Activated CD4-positive, alpha-beta T cell treated with anti-CD3 and anti-CD28 coated beads for 24 hours (primary cell): ENCODE data around the gene TMEM244.
"Not testable (repeated sequence)": the region's sequence is repeated elsewhere in the genome, so short reads cannot be mapped to it uniquely, and the experiment has no call there.

Experiments
- DNase-seq, 2 donors: peaks; one replicate each; pipeline ENCODE4 v3.0.0-alpha.2; 2020; ENCODE audit warnings: low read depth in 2 of 2

The TMEM244 gene, protein sequence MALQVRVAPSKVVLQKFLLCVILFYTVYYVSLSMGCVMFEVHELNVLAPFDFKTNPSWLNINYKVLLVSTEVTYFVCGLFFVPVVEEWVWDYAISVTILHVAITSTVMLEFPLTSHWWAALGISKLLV

DNA sequence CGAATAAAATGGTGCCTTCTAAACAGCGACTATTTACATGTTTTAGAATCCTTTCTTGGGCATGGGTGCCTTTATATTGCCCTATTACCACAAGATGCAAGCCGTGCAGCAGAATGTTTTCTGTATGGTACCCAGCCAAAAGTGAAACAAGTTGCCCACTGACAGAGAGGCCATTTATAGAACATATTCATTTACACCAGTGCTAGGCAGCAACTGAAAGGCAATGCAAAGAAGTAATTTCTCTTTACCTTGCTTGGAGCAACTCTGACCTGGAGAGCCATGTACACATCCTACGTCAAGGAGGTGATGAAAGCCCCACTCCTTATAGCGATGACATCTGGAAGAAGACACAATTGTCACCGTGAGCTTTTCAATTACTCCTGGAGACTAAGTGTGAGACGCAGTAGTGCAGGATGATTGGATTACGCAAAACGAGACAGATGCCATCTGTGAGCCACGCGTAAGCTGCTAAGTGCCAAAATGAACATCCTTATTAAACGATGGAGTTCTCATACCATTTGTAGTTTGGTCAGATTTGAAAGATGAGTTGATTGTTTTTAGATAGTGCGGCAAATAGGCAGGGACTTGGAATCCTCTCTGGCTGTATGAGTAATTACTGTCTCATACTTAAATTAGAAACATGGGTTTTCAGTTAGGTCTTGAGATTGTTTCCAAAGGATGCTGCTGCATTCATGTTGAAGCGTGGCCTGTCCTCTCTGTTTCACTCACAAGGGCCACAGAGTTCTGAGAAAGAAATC is at the start of gene TMEM244:
TMEM244 (minus strand) TSS at position 408 of the 758 bp plus-strand sequence; CDS start at position 281, 127 bp downstream.
- no peak for DNase-seq

DNA sequence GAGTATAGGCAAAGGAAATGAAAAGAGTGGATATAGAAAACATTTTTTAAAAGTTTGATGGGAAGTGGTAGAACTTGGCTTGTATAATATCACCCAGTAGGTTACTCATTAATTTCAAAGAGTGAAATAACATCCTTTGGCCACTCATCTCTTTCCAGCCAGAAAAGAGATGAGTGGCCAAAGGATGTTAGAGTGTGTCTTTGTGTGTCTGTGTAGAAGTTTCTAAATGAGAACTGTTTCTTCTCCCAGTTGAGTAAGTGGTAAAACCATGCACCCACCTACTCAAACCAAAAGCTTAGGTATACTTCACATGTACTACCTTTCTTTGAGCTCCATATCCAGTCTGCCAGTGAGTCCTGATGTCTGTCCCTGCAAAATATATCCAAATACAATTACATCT is 47.7 kb upstream of the TMEM244 start:
- DNase-seq, result no peak

- no peak for DNase-seq
Observed at GRCh38 chr6:129908356-129908755, 47.2 kb upstream of the TMEM244 start.

DNA sequence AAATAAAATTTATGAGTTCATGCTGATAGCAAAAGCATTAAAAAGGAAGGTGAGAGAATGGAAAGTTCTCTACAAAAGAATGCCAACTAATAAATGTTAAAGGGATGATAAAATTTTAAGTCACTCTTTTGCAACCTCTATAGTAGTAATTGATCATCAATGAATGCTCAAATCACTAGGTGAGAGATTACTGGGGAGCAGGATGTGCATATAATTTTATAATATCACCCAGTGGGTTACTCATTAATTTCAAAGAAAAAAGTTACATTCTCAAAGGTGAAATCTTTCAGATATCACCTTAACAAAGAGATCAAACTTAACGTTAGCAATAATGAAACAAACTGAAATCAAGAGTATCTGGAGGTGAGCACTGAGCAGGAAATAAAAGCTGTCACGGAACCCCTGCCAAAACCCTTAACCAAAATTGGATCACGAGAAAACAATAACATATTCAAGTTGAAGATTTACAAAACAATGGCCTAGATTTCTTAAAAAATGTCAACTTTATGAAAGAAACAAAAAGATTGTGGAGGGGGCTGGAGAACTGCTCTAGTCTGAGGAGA is 45.5 kb upstream of the TMEM244 start:
- no peak for DNase-seq

GRCh38 chr6:129903082-129903481 is 42.0 kb upstream of the TMEM244 start:
- DNase-seq, result no peak

DNA sequence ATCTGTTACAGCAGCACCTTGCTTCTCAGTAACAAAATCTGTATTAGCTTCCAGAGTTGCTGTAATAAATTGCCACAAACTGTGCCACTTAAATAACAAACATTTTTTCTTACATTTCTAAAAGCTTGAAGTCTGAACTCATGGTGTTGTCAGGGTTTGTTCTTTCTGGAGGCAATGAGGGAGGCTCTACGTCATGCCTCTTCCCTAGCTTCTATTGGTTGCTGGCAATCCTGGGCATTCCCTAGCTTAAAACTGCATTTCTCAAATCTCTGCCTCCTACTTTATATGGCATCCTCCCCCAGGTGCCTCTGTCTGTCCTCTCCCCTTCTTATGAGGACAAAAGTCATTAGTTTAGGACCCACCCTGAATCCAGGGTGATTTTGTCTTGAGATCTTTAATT is 41.6 kb upstream of the TMEM244 start:
- DNase-seq, result no peak

DNA sequence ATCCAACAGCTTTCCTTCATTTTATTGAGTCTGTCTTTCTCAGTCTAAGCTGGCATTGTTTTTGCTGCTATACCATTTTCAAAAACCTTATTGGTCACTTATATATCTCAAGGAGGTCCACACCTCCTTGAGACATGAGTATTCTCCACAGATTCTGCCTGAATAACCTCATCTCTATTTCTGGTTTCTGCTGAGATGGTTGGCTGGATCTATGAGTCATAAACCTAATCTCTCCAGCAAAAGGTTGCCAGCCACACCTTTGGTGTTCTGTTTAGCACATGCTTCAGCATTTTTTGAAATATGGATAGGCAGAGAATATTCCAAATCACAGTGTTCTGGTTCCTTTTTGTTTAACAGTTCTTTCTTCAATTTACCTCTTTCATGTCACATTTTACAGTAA is 40.8 kb upstream of the TMEM244 start:
- DNase-seq, result no peak

DNA sequence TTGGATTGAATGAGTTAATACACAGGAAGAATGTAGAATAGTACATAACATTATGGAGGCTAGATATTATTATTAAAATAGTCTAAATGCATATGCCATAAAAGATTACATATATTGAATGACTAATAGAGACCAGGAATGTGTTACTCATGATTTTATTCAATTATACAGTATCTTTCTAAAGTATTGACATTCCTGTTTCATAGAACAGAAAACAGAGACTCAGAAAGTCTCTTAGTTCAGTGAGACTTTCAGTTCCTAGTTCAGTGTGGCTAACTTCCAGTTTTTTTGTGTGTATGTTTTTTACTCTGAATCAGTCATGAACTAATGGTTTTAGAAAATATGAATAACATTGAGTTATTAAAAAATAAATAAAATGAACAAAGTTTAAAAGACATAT is 34.6 kb upstream of the TMEM244 start:
- no peak for DNase-seq

- DNase-seq, result no peak
Observed at GRCh38 chr6:129894921-129895320, 33.8 kb upstream of the TMEM244 start.

GRCh38 chr6:129893640-129894039 is 32.5 kb upstream of the TMEM244 start:
- no peak for DNase-seq

GRCh38 chr6:129890701-129891100 is 29.6 kb upstream of the TMEM244 start:
- no peak for DNase-seq

GRCh38 chr6:129890164-129890563 is 29.0 kb upstream of the TMEM244 start:
- no peak for DNase-seq

GRCh38 chr6:129889580-129889979 is 28.5 kb upstream of the TMEM244 start:
- DNase-seq, result no peak

- no peak for DNase-seq
Observed at GRCh38 chr6:129886401-129887155, 25.5 kb upstream of the TMEM244 start.

GRCh38 chr6:129884211-129884610 is 23.1 kb upstream of the TMEM244 start:
- no peak for DNase-seq

- DNase-seq, result no peak
Observed at GRCh38 chr6:129882510-129883023, 21.5 kb upstream of the TMEM244 start.

DNA sequence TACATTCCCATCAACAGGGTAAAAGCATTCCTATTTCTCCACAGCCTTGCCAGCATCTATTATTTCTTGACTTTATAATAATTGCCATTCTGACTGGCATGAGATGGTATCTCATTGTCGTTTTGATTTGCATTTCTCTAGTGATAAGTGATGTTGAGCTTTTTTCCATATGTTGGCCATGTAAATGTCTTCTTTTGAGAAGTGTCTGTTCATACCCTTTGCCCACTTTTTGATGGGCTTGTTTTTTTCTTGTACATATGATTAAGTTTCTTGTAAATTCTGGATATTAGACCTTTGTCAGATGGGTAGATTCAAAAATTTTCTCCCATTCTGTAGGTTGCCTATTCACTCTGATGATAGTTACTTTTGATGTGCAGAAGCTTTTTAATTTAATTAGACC is 16.8 kb upstream of the TMEM244 start:
- not testable (repeated sequence) for DNase-seq

DNA sequence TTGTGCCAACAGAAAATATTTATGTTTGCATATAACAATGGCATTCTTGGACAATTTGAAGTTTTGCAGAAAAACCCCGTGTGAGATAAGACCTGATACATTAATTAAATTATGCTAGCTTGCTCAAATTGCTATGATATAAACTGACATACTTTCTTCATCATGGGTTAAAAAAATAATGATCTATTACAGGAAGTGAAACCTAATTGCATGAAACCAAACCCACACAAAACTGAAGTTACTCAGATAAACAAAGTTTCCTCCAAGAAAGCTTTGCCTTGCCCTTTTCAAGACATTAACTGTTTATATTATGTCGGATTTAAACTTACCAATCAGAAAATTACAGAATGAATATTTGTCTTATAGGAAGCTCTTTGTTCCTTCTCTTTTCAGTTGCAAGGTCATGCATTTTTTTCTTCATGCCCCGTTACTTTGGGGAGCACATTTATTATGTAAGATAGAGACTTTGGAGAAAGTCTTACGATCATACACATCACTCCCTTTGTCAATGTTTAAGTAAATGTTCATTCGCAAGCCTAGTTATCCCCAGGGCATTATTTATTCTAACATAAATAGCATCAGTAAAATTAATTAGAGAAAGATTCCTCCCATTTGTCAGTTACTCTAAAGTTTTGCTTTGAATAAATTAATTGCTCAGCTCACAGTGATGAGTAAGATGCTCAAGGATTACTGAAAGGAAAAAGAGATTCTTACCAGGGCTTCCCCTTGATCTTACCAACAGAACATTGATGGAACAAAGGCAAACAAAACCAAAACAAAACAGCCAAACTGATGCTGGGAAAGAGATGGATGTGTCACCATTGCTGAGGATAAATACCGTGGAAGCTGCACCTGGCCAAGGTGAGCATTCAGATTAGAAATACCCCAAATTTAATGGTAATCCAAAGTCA is 14.8 kb upstream of the TMEM244 start:
- DNase-seq, result no peak

GRCh38 chr6:129874837-129875236 is 13.7 kb upstream of the TMEM244 start:
- no peak for DNase-seq

DNA sequence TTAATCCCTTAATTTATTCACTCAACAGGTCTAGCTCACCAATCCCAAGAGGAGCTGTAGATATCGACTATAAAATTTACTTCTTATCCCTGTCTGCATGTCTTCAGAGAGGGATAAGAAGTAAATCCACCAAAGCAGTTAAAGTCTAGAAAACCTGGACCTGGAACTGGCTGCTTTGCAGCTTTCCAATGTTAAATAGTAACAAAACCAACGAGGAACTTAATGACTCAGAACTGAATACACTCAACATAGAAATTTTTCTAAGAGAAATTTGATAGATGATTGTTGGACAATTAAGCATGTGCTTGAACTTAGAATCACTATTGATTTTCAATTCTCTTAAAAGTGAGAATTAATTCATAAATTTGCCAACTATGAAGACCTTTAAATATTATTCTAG is 11.5 kb upstream of the TMEM244 start:
- no peak for DNase-seq

- DNase-seq, result no peak
Observed at GRCh38 chr6:129871221-129871620, 10.1 kb upstream of the TMEM244 start.
